ENCODE data around the gene GCLM. TPM values are rescaled to one million over a fixed set of nuclear protein-coding genes. Genes with fewer than 3 reads are reported as not detected.
"Not testable (repeated sequence)": the region's sequence is repeated elsewhere in the genome, so short reads cannot be mapped to it uniquely, and the experiment has no call there.

The GCLM gene
- total and polyA plus RNA-seq, 9 donors, result 3.1 to 18.4 (median 10.4) TPM

GRCh38 chr1:93874025-93874651 is 35.1 kb downstream of the GCLM start:
- Histone ChIP-seq H3K27ac (no peak overlapping the region), H3K36me3 (no peaks in the 10 kb centered on the region), H3K27me3 (no peaks in the 10 kb centered on the region), H3K4me1 (ENCODE audit: insufficient read depth) (no peaks in the 10 kb centered on the region), H3K4me3 (no peak overlapping the region), H3K9me3 (no peaks in the 10 kb centered on the region)
- intact Hi-C loops (cut with DNase I), result no loop called here
- TF ChIP-seq POLR2A (IDR thresholded peaks at IDR 0.05), result no peak
- TF ChIP-seq, protein P1, sequence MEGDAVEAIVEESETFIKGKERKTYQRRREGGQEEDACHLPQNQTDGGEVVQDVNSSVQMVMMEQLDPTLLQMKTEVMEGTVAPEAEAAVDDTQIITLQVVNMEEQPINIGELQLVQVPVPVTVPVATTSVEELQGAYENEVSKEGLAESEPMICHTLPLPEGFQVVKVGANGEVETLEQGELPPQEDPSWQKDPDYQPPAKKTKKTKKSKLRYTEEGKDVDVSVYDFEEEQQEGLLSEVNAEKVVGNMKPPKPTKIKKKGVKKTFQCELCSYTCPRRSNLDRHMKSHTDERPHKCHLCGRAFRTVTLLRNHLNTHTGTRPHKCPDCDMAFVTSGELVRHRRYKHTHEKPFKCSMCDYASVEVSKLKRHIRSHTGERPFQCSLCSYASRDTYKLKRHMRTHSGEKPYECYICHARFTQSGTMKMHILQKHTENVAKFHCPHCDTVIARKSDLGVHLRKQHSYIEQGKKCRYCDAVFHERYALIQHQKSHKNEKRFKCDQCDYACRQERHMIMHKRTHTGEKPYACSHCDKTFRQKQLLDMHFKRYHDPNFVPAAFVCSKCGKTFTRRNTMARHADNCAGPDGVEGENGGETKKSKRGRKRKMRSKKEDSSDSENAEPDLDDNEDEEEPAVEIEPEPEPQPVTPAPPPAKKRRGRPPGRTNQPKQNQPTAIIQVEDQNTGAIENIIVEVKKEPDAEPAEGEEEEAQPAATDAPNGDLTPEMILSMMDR (IDR thresholded peaks at IDR 0.05), result peak in 1 of 3 donors; percentile 22
- WGBS, 3 donors, result 36 to 52% (median 45%) methylated on average over 3 of the region's 3 CpGs
- DNase-seq, result no peak

DNA sequence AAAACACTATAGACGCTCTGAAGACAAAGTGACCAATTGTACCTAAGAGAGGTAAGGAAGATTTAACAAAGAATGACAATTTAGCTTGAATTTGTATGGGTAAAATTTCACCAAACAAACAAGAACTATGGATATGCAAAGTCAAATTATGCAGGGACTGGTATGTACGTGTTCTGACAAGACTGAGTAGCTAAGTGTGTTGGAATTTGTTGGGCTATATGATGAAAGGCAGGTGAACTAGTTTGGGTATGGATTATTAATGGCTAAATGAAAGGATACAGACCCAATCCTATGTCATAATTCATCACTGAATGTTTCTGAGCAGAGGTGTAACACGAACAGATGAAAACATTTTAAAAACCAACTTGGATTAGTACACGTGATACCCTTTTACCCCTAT is 37.9 kb downstream of the GCLM start:
- 66 to 79% (median 72%) methylated on average over 4 of the region's 4 CpGs for WGBS, 3 donors
- H3K27me3 ChIP-seq, result no peaks in the 10 kb centered on the region
- intact Hi-C loops (cut with DNase I), result no loop called here

DNA sequence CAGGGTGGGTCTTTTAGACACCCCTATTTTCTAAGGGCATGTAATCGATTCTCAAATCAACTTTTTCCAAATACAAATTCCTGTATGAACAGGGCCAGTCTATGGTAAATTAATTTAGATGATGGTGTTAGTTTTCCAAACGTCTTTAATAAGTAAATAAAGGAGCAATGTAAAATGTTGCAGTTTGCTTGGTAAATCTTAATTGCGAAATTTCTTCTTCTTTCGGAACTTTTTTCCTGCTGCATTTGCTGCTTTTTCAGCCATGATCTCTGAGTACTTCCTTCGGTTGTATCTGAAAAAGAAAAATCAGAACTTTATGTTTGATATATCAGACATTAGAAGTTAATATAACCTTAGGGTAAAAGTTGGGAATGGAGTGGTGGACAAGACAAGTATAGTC is 39.6 kb downstream of the GCLM start:
- H3K27ac ChIP-seq, result no peak overlapping the region
- H3K4me1 ChIP-seq (ENCODE audit: insufficient read depth), result no peaks in the 10 kb centered on the region
- DNase-seq, result no peak
- H3K9me3 ChIP-seq, result no peaks in the 10 kb centered on the region
- WGBS, 3 donors, result 87 to 91% (median 88%) methylated on average over 5 of the region's 5 CpGs
- H3K36me3 ChIP-seq, result no peaks in the 10 kb centered on the region
- H3K4me3 ChIP-seq, result no peak overlapping the region
- intact Hi-C loops (cut with DNase I), result no loop called here
- no peaks in the 10 kb centered on the region for H3K27me3 ChIP-seq
- TF ChIP-seq POLR2A (IDR thresholded peaks at IDR 0.05), result no peak
- no peak for TF ChIP-seq EP300 (IDR thresholded peaks at IDR 0.05)
- TF ChIP-seq, protein P1 (IDR thresholded peaks at IDR 0.05), result no peak

More for the DNA sequence above, 37.9 kb downstream of the GCLM start:
- H3K36me3 ChIP-seq, result no peaks in the 10 kb centered on the region
- no peaks in the 10 kb centered on the region for H3K9me3 ChIP-seq
- TF ChIP-seq, protein P1 (IDR thresholded peaks at IDR 0.05), result no peak
- TF ChIP-seq POLR2A (IDR thresholded peaks at IDR 0.05) (no peak), EP300 (IDR thresholded peaks at IDR 0.05) (no peak)
- no peak for DNase-seq
- no peaks in the 10 kb centered on the region for H3K4me1 ChIP-seq (ENCODE audit: insufficient read depth)
- H3K27ac ChIP-seq, result no peak overlapping the region
- H3K4me3 ChIP-seq, result no peak overlapping the region

- H3K27me3 ChIP-seq; intact Hi-C loops (cut with DNase I); H3K36me3 ChIP-seq; H3K9me3 ChIP-seq; H3K4me1 ChIP-seq (ENCODE audit: insufficient read depth); DNase-seq; H3K4me3 ChIP-seq; H3K27ac ChIP-seq: not testable (repeated sequence)
- 83 to 91% (median 86%) methylated on average over 1 of the region's 1 CpG for WGBS, 3 donors
These were observed 40.7 kb downstream of the GCLM start for GRCh38 chr1:93868492-93868891.

- no peaks in the 10 kb centered on the region for H3K36me3 ChIP-seq
- 91 to 93% (median 92%) methylated on average over 5 of the region's 5 CpGs for WGBS, 3 donors
- no peak overlapping the region for H3K27ac ChIP-seq
- TF ChIP-seq POLR2A (IDR thresholded peaks at IDR 0.05), result no peak
- TF ChIP-seq, protein P1 (IDR thresholded peaks at IDR 0.05), result no peak
- H3K9me3 ChIP-seq, result no peaks in the 10 kb centered on the region
- H3K4me1 ChIP-seq (ENCODE audit: insufficient read depth), result no peaks in the 10 kb centered on the region
- intact Hi-C loops (cut with DNase I), result no loop called here
- DNase-seq, result no peak
- H3K27me3 ChIP-seq, result no peaks in the 10 kb centered on the region
- H3K4me3 ChIP-seq, result no peak overlapping the region
These were observed 44.0 kb downstream of the GCLM start for GRCh38 chr1:93865253-93865652.
